HFF-Myc (cell line): ENCODE measurements around the gene TCTN1.
"Not testable (repeated sequence)": the region's sequence is repeated elsewhere in the genome, so short reads cannot be mapped to it uniquely, and the experiment has no call there.

Experiments used
- DNase-seq: peaks from one replicate; pipeline ENCODE4 v3.0.0-alpha.2; 2011; ENCODE audit warnings: low read depth; ENCODE audit errors: extremely low read depth
- H3K4me3 ChIP-seq: replicated peaks from 2 replicates; pipeline ENCODE4 v1.5.1; 2011; ENCODE audit warnings: low read depth, mild to moderate bottlenecking, control low read depth, low read length
- CTCF ChIP-seq: IDR thresholded peaks from 2 replicates; pipeline ENCODE4 v1.5.1; 2012; ENCODE audit warnings: mild to moderate bottlenecking, low read depth, low read length, control low read depth; ENCODE audit errors: missing control alignments

The TCTN1 gene

DNA sequence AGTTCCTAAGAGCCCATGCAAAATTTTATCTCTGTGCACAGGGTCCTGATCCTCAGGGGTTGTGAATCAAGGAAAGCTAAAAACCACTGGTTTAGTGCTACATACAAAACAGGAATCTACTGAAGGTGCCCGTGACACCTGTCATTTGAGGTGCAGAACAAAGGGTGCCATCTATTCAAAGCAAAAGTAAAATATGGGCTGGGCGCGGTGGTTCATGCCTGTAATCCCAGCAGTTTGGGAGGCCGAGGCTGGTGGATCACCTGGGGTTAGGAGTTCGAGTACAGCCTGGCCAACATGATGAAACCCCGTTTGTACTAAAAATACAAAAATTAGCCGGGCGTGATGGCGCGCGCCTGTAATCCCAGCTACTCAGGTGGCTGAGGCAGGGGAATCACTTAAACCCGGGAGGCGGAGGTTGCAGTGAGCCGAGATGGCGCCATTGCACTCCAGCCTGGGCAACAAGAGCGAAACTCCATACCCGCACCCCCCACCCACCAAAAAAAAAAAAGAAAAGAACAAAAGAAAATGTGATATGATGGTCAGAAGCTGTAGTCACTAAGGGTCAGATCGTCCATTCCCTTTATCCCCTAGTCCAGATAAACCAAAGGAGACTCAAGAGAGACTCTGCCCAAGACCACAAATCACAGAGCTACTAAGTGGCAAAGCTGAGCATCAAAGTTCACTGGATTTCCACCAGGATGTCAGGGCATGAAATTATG lies 34.2 kb upstream of the TCTN1 start:
- DNase-seq, result no peak
- H3K4me3 ChIP-seq, result no peak overlapping the region
- no peak for TF ChIP-seq CTCF

GRCh38 chr12:110581931-110582275 lies 32.0 kb upstream of the TCTN1 start:
- DNase-seq, result no peak
- TF ChIP-seq CTCF, result no peak
- peak overlapping the region; percentile 87 for H3K4me3 ChIP-seq

DNA sequence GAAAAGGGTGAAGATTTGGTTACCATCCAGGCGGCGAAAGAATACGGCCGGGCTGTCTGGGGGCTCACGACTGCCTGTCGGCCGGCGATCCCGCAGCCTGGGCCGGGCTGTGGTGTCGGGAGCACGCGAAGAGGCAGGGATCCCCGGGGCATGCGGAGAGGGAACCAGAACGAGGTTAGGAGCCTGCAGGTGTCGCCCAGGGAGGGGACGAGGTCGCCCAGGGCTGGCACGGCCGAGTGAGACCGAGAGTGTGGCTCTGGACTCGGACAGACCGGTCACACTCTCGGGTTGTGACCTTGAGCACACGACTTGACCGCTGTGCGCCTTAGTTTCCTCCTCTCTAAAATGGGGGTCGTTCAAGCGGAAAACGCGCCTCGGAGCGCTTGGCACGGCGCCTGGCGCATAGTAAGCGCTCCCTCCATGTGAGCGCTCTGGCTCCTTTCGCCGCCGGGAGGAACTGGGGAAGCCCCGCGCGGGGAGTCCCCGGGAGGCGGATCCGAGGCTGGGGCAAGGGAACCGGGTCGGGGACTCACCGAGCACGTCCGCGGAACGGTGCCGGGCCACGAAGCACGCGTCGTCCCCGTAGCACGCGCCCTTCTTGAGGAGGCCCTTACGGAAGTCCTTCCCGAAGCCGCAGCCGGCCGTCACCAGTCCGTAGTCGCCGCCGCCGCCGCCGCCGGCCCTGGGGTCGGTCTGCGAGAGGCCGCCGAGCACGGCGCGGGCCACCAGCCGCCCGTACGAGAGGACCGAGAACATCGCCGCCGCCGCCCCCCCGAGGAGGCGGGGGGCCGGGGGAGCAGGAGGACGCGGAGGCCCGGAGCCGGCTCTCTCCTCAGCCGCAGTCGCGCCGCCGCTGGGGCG lies 31.4 kb upstream of the TCTN1 start:
- no peak for DNase-seq
- peak overlapping the region; percentile 87 for H3K4me3 ChIP-seq
- no peak for TF ChIP-seq CTCF

DNA sequence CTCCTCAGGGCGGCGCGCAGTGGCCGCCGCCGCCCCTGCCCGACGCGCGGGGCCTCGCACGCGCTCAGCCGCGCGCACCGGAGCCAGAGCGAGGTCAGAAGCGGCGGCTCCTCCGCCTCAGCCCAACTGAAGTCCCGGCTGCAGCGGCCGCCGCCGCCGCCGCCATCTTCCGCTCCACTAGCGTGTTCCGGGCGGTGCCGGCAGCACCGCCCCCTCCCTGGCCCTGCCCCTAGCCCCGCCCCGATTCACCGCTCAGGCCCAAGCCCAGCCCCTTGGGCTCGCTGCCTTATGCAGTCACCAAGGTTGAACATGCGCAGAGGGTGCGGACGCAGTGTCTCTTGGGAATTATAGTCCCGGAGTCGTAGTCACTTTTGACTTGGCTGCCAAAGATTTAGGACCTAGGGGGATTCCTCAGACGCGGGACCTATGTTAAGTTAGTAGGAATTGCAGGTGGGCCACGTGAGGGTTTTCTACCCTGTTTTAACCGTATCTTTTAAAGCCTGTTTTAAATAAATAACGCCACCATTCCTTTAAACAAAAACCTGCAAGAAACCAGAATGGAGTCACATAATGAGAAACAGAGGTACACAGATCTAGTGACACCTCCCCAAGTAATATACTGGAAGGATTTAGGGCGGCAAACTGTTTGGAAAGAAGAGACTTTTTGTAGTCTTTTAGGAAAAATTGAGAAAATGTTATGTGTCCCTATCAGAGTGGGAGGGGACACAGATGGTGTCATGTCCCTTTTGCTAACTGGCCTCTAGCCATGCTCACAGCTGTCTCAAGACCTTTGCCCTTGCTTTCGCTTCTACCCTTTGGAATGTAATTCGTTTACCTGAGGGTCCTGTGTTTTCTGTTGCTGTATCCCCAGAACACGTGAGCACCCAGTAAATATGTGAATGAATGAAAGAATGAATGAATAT lies 30.5 kb upstream of the TCTN1 start, which contains the start of gene PPTC7:
TSS of gene PPTC7 (minus strand) at position 182 of the 923 bp plus-strand sequence. CDS start 287 bp downstream, outside the sequence.
- peak within 1 kb of the TSS; percentile 87 for H3K4me3 ChIP-seq
- peak; percentile 94 for DNase-seq
- TF ChIP-seq CTCF, result no peak

GRCh38 chr12:110585231-110585799 lies 28.6 kb upstream of the TCTN1 start:
- no peak for DNase-seq
- no peak for TF ChIP-seq CTCF
- no peak overlapping the region for H3K4me3 ChIP-seq

DNA sequence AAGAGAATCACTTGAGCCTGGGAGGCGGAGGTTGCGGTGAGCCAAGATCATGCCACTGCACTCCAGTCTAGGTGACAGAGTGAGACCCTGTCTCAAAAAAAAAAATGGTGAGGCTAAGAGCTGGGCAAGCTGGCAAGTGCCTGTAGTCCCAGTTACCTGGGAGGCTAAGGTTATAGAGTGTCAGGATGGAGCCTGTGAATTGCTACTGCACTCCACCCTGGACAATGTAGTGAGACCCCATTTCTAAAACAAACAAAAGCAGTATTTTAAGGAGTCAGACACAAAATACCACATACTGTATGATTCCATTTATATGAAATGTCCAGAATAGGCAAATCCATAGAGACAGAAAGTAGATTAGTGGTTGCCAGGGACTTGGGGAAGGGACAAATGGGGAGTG lies 26.8 kb upstream of the TCTN1 start:
- H3K4me3 ChIP-seq, DNase-seq: not testable (repeated sequence)
